Keratinocyte (primary cell): ENCODE results near the gene MRPL12.

Source experiments
- CTCF ChIP-seq, 3 experiments: IDR thresholded peaks in 1 of 3; conservative IDR thresholded peaks in 1 of 3; optimal IDR thresholded peaks in 1 of 3; 2 replicates in 2 of 3; 3 replicates in 1 of 3; pipeline versions ENCODE3 to v1.5.1; 2011; ENCODE audit warnings: low read length in 3 of 3, mild to moderate bottlenecking in 3 of 3, moderate library complexity in 2 of 3, control low read depth in 1 of 3, inconsistent platforms in 1 of 3; ENCODE audit not compliant: insufficient read depth in 2 of 3; ENCODE audit errors: extremely low read depth in 1 of 3
- EZH2 ChIP-seq: IDR thresholded peaks from one replicate; pipeline ENCODE4 v1.6.1; 2012; ENCODE audit warnings: inconsistent platforms, mild to moderate bottlenecking, low read length, moderate library complexity

- no peak for TF ChIP-seq CTCF (optimal IDR thresholded peaks at IDR 0.05 in 1 of 3, IDR thresholded peaks at IDR 0.05 in 1 of 3, conservative IDR thresholded peaks at IDR 0.05 in 1 of 3; ENCODE audit: extremely low read depth in 1 of 3, insufficient read depth in 2 of 3, low read length in 3 of 3)
- TF ChIP-seq EZH2: no peak
These were observed 20.6 kb downstream of the MRPL12 start for GRCh38 chr17:81723651-81724209.
